ENCODE results near the gene RAB7B.

RAB7B gene

DNA sequence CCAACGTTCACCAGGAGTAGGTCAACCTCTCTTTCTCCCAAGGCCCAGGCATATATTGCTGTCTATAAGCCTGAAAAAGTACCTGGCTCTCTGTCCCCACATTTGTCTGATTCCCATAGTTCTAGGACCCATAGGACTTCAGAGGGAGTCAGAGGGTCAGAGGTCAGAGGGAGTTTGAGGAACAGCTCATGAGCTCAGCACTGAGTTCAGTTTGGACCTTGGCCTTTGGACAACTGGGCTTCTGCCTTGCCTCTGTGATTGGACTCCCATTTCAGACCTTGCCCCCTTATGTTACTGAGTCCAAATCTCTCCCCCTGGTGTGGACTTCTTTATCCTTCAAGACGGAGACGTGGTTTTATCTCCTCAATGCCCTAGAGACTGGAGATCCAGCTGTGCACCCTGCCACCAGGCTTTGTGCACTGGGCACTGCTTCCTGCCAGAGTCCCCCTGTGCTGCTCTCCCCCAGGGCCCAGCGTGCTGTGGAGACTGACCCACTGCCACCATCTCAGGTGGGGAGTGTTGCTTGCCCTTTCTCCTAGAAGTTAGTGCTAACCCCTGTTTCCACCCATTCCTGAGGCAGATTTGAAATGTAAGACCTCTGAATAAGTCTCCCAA, 17.3 kb upstream of the RAB7B start:
- H3K4me1 ChIP-seq (ENCODE audit: control insufficient read depth, insufficient read depth, low read length), result no peaks in the 10 kb centered on the region
- H3K36me3 ChIP-seq (ENCODE audit: control insufficient read depth, insufficient read depth, low read length), result no peaks in the 10 kb centered on the region
- H3K4me3 ChIP-seq (ENCODE audit: low read length), result no peak overlapping the region
- H3K27me3 ChIP-seq (ENCODE audit: control insufficient read depth, insufficient read depth, low read length), result no peaks in the 10 kb centered on the region
- no peak overlapping the region for H3K9ac ChIP-seq (ENCODE audit: low read length)
- H3K27ac ChIP-seq (ENCODE audit: low read depth, low read length), result no peak overlapping the region

DNA sequence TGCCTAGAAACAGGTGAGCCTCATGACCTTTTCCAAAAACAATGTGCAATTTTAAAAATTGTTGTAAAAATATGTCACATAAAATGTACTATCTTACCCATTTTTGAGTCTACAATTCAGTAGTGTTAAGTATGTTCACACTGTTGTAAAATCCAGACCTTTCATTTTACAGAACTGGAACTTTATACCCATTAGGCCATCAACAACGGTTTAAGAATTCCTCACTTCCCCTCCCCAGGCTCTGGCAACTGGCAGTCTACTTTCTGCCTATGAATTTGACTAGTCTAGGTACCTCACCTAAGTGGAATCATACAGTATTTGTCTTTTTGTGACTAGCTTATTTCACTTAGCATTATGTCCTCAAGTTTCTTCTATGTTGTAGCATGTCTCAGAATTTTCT, 11.9 kb upstream of the RAB7B start:
- H3K36me3 ChIP-seq (ENCODE audit: control insufficient read depth, insufficient read depth, low read length), result no peaks in the 10 kb centered on the region
- H3K9ac ChIP-seq (ENCODE audit: low read length), result no peak overlapping the region
- H3K27ac ChIP-seq (ENCODE audit: low read depth, low read length), result no peak overlapping the region
- H3K27me3 ChIP-seq (ENCODE audit: control insufficient read depth, insufficient read depth, low read length), result no peaks in the 10 kb centered on the region
- H3K4me1 ChIP-seq (ENCODE audit: control insufficient read depth, insufficient read depth, low read length), result no peaks in the 10 kb centered on the region
- no peak overlapping the region for H3K4me3 ChIP-seq (ENCODE audit: low read length)

- Histone ChIP-seq H3K4me3 (ENCODE audit: low read length) (no peak overlapping the region), H3K27ac (ENCODE audit: low read depth, low read length) (no peak overlapping the region), H3K36me3 (ENCODE audit: control insufficient read depth, insufficient read depth, low read length) (no peaks in the 10 kb centered on the region), H3K27me3 (ENCODE audit: control insufficient read depth, insufficient read depth, low read length) (no peaks in the 10 kb centered on the region), H3K4me1 (ENCODE audit: control insufficient read depth, insufficient read depth, low read length) (no peaks in the 10 kb centered on the region), H3K9ac (ENCODE audit: low read length) (no peak overlapping the region)
Observed at GRCh38 chr1:206014601-206015000, 11.4 kb upstream of the RAB7B start.

DNA sequence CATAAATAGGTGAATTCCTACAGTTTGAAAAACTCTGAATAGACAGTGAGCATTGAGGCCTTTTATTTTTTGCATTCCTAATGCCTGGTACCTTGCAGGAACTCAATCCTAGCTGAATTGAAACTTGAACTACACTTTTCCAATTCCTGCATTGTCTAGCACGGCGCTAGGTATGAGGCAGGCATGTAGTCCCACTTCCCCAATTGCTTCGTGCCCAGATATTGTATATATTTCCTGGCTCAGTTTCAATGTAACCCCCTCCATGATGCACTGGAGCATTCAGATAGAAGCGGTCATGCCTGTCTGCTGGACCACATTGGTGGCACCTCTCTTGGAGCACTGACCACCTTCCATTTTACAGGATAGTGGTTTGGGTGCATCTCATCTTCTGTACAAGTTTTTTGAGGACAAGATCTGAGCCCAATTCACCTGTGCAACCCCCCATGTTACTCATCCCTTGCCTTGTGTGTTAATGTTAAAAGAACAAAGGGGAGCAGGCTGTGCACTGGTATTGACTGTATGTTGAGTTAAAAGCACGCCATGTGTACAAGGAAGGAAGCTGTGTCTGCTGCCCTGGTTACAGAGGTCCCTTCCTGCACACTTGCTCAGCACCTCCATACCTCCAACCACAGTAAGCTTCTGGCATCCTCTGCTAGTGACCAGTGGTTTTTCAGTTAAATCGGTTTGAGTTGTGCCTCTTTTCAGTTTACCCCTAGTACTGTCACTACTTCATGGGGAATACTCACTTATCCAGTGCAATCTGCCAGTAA, 10.0 kb upstream of the RAB7B start:
- no peaks in the 10 kb centered on the region for H3K27me3 ChIP-seq (ENCODE audit: control insufficient read depth, insufficient read depth, low read length)
- H3K4me3 ChIP-seq (ENCODE audit: low read length), result no peak overlapping the region
- H3K27ac ChIP-seq (ENCODE audit: low read depth, low read length), result no peak overlapping the region
- no peak overlapping the region for H3K9ac ChIP-seq (ENCODE audit: low read length)
- no peaks in the 10 kb centered on the region for H3K4me1 ChIP-seq (ENCODE audit: control insufficient read depth, insufficient read depth, low read length)
- no peaks in the 10 kb centered on the region for H3K36me3 ChIP-seq (ENCODE audit: control insufficient read depth, insufficient read depth, low read length)

GRCh38 chr1:206012086-206012859, 9.1 kb upstream of the RAB7B start:
- H3K36me3 ChIP-seq (ENCODE audit: control insufficient read depth, insufficient read depth, low read length), result no peaks in the 10 kb centered on the region
- no peaks in the 10 kb centered on the region for H3K27me3 ChIP-seq (ENCODE audit: control insufficient read depth, insufficient read depth, low read length)
- no peak overlapping the region for H3K9ac ChIP-seq (ENCODE audit: low read length)
- no peaks in the 10 kb centered on the region for H3K4me1 ChIP-seq (ENCODE audit: control insufficient read depth, insufficient read depth, low read length)
- H3K4me3 ChIP-seq (ENCODE audit: low read length), result no peak overlapping the region
- H3K27ac ChIP-seq (ENCODE audit: low read depth, low read length), result no peak overlapping the region

DNA sequence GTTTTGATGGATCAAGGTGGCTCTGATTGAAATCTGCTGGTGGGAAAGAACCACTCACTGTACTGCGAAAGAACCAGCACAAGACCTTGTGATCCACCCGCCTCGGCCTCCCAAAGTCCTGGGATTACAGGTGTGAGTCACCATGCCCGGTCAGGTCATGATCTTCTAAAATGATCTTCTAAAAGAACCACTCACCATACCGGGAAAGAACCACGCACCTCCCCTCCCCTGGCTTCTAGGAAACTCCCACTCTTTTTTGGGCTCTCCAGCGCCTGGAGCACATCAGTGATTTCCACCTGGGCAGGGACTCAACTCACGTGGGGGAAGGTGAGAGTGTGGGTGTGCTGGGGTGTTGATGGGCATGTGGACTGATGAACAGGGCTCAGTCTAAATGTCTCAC, 7.9 kb upstream of the RAB7B start:
- Histone ChIP-seq H3K4me3 (ENCODE audit: low read length) (no peak overlapping the region), H3K4me1 (ENCODE audit: control insufficient read depth, insufficient read depth, low read length) (no peaks in the 10 kb centered on the region), H3K9ac (ENCODE audit: low read length) (no peak overlapping the region), H3K27me3 (ENCODE audit: control insufficient read depth, insufficient read depth, low read length) (no peaks in the 10 kb centered on the region), H3K27ac (ENCODE audit: low read depth, low read length) (no peak overlapping the region), H3K36me3 (ENCODE audit: control insufficient read depth, insufficient read depth, low read length) (no peaks in the 10 kb centered on the region)

GRCh38 chr1:206010060-206010459, 6.9 kb upstream of the RAB7B start:
- no peaks in the 10 kb centered on the region for H3K27me3 ChIP-seq (ENCODE audit: control insufficient read depth, insufficient read depth, low read length)
- H3K9ac ChIP-seq (ENCODE audit: low read length), result no peak overlapping the region
- H3K27ac ChIP-seq (ENCODE audit: low read depth, low read length), result no peak overlapping the region
- no peak overlapping the region for H3K4me3 ChIP-seq (ENCODE audit: low read length)
- H3K4me1 ChIP-seq (ENCODE audit: control insufficient read depth, insufficient read depth, low read length), result no peaks in the 10 kb centered on the region
- no peaks in the 10 kb centered on the region for H3K36me3 ChIP-seq (ENCODE audit: control insufficient read depth, insufficient read depth, low read length)

DNA sequence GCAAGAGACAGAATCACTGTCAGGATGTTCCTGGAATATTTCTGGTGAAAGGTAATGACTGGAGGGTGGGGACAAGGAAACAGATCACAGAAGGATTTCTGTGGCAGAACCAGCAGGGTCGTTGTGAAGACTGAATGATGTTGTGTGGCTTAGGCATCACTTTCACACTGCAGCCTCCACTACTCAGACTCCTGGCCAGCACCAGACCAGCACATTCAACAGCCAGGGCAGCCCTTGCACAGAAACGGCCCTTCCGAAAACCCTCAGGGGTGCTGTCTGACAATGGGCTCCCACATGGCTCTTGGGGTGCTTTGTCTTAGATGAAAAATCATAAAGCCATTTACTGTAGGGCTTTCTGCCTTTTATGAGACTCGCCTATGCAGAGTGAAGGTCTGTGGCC, 3.8 kb upstream of the RAB7B start:
- no peaks in the 10 kb centered on the region for H3K4me1 ChIP-seq (ENCODE audit: control insufficient read depth, insufficient read depth, low read length)
- no peaks in the 10 kb centered on the region for H3K27me3 ChIP-seq (ENCODE audit: control insufficient read depth, insufficient read depth, low read length)
- H3K4me3 ChIP-seq (ENCODE audit: low read length), result no peak overlapping the region
- H3K36me3 ChIP-seq (ENCODE audit: control insufficient read depth, insufficient read depth, low read length), result no peaks in the 10 kb centered on the region
- H3K9ac ChIP-seq (ENCODE audit: low read length), result no peak overlapping the region
- no peak overlapping the region for H3K27ac ChIP-seq (ENCODE audit: low read depth, low read length)

GRCh38 chr1:206005778-206006180, 2.6 kb upstream of the RAB7B start:
- H3K9ac ChIP-seq (ENCODE audit: low read length), result no peak overlapping the region
- H3K4me3 ChIP-seq (ENCODE audit: low read length), result no peak overlapping the region
- H3K27me3 ChIP-seq (ENCODE audit: control insufficient read depth, insufficient read depth, low read length), result no peaks in the 10 kb centered on the region
- no peaks in the 10 kb centered on the region for H3K4me1 ChIP-seq (ENCODE audit: control insufficient read depth, insufficient read depth, low read length)
- H3K27ac ChIP-seq (ENCODE audit: low read depth, low read length), result no peak overlapping the region
- H3K36me3 ChIP-seq (ENCODE audit: control insufficient read depth, insufficient read depth, low read length), result no peaks in the 10 kb centered on the region

DNA sequence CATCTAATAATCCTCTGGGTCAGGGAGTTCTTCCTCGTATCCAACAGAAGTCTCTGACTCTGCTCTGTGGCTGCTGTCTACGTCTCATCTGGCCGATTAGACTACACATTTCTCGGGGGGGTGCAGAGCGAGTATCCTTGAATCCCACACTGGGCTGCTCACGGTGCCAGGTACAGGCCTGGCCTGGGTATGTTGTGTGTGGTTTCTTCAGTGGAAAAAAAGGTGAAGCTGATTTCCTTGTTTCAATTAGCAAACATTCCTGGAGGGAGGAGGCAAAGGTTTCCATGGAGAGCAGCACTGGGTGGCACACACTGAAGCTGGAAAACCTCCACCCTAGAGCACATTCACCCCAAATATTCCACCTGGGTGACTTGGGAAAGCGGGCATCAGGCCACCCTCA, 2.0 kb upstream of the RAB7B start:
- H3K27ac ChIP-seq (ENCODE audit: low read depth, low read length), result no peak overlapping the region

DNA sequence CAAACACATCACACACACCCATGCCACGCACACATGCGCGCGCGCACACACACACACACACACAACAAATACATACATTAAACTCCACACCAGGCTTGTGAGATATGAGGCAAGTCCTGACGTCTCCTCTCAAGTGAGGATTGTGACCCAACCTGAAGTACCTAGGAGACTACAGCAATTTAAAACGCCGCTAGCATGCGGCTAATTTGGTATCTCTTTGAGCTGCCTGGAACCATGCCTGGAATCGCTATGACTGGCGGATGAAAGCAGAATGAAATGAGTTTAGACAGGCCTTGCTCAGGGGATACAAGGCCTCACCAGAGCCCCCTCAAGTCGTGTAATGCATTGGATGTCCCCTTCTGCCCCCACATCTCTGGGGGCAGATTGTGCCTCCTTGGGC, 1.6 kb upstream of the RAB7B start:
- H3K4me3 ChIP-seq (ENCODE audit: low read length), result no peak overlapping the region
- no peaks in the 10 kb centered on the region for H3K36me3 ChIP-seq (ENCODE audit: control insufficient read depth, insufficient read depth, low read length)
- no peak overlapping the region for H3K27ac ChIP-seq (ENCODE audit: low read depth, low read length)
- no peak overlapping the region for H3K9ac ChIP-seq (ENCODE audit: low read length)
- H3K4me1 ChIP-seq (ENCODE audit: control insufficient read depth, insufficient read depth, low read length), result no peaks in the 10 kb centered on the region
- no peaks in the 10 kb centered on the region for H3K27me3 ChIP-seq (ENCODE audit: control insufficient read depth, insufficient read depth, low read length)

More for the DNA sequence above, 2.0 kb upstream of the RAB7B start:
- Histone ChIP-seq H3K36me3 (ENCODE audit: control insufficient read depth, insufficient read depth, low read length) (no peaks in the 10 kb centered on the region), H3K4me3 (ENCODE audit: low read length) (no peak overlapping the region), H3K9ac (ENCODE audit: low read length) (no peak overlapping the region), H3K4me1 (ENCODE audit: control insufficient read depth, insufficient read depth, low read length) (no peaks in the 10 kb centered on the region), H3K27me3 (ENCODE audit: control insufficient read depth, insufficient read depth, low read length) (no peaks in the 10 kb centered on the region)

- H3K27ac ChIP-seq (ENCODE audit: low read depth, low read length), result no peak overlapping the region
- no peak overlapping the region for H3K9ac ChIP-seq (ENCODE audit: low read length)
- no peaks in the 10 kb centered on the region for H3K4me1 ChIP-seq (ENCODE audit: control insufficient read depth, insufficient read depth, low read length)
- no peak overlapping the region for H3K4me3 ChIP-seq (ENCODE audit: low read length)
- H3K27me3 ChIP-seq (ENCODE audit: control insufficient read depth, insufficient read depth, low read length), result no peaks in the 10 kb centered on the region
- no peaks in the 10 kb centered on the region for H3K36me3 ChIP-seq (ENCODE audit: control insufficient read depth, insufficient read depth, low read length)
Observed at GRCh38 chr1:206003854-206004800, 932 bp upstream of the RAB7B start.

All from rectal smooth muscle tissue (tissue), 1 donor.